ENCODE results near the gene GHRHR.

DNA sequence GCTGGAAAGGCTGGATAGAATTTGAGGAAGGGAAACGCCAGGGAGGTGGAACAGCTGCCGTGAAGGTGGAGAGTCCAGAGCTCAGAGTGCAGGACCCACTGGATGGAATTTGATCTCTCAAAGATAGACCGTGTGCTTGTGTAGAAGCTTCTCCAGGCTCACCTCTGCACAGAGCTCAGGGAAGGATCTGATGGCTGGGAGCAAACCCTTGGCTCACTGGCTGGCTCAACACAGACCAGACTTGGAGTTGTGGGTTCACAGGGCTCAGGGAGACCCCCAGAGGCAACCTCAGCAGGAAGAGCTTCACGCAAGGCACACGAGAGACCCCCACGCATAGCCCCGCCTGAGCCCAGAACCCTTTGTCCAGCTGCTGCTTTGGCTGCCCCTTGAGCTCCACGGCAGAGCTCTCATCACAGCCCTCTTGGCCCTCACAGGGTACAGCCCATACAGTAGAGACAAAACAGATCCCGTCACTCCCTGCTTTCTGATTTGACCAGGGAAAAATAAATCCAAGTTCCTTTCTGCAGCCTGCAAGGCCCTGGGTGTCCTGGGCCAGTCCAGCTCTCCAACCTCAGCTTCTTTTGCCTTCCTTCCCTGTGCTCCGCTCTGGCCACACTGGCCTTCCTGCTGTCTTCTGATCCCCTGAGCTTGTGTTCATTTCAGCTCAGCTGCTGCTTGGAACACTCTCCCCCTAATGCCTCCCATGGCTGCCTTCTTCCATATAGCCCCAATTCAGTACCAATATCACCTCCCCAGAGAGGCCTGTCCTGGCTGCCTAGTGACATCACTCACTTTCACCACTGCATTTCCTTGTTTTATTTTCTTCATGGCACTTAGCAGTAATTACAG lies 26.3 kb downstream of the GHRHR start:
- no peak for TF ChIP-seq POLR2A (IDR thresholded peaks at IDR 0.05; ENCODE audit: extremely low read depth, insufficient read length)
- TF ChIP-seq CTCF (IDR thresholded peaks at IDR 0.05; ENCODE audit: low read depth, low read length) = no peak

Data from NB4 (cell line).